H1 (cell line): ENCODE results near the gene EFHD1. TPM values are rescaled to one million over a fixed set of nuclear protein-coding genes. Genes with fewer than 3 reads are reported as not detected.

ENCODE experiments used
- ASH2L ChIP-seq: fragments of 200-600, 300-600 bp; sonication (generic); IDR thresholded peaks from one replicate; pipeline ENCODE4 v1.7.1; 2017; ENCODE audit warnings: low read length
- CEBPB ChIP-seq: IDR thresholded peaks from 2 replicates; pipeline ENCODE4 v1.6.1; 2012; ENCODE audit warnings: low read depth, low read length
- CHD7 ChIP-seq: fragments of 300-600 bp; sonication (generic); IDR thresholded peaks from 2 replicates; pipeline ENCODE4 v1.7.1; 2012; ENCODE audit warnings: low read length, moderate library complexity, mild to moderate bottlenecking, inconsistent platforms; ENCODE audit not compliant: insufficient replicate concordance
- CREB1 ChIP-seq: IDR thresholded peaks from 2 replicates; pipeline ENCODE4 v1.6.1; 2012; ENCODE audit warnings: inconsistent platforms
- EZH2 ChIP-seq: fragments of 200-600 bp; sonication (generic); IDR thresholded peaks from 2 replicates; pipeline ENCODE4 v1.7.1; 2012; ENCODE audit warnings: low read depth, mild to moderate bottlenecking, moderate library complexity, low read length, inconsistent platforms; ENCODE audit not compliant: severe bottlenecking
- JUN ChIP-seq: IDR thresholded peaks from 2 replicates; pipeline ENCODE4 v1.6.1; 2011; ENCODE audit warnings: low read depth, mild to moderate bottlenecking, improper control_type of control experiment, low read length
- MAFK ChIP-seq: IDR thresholded peaks from 2 replicates; pipeline ENCODE4 v1.6.1; 2012; ENCODE audit warnings: low read depth, mild to moderate bottlenecking, improper control_type of control experiment, low read length
- SIRT6 ChIP-seq: IDR thresholded peaks from one replicate; pipeline ENCODE4 v1.7.1; 2012; ENCODE audit warnings: low read length, inconsistent platforms
- TCF12 ChIP-seq: IDR thresholded peaks from 2 replicates; pipeline ENCODE4 v1.6.1; 2011; ENCODE audit warnings: low read depth, mild to moderate bottlenecking, low read length
- polyA plus RNA-seq, 7 experiments: library from polyadenylated mRNA; depleted of rRNA in 3 of 7; stranded (reverse) in 5 of 7; unstranded in 2 of 7; fragments of >200 nt in 5 of 7; fragments of 200-250 nt in 2 of 7; gene quantifications; 1 replicate in 5 of 7; 2 replicates in 1 of 7; 4 replicates in 1 of 7; pipeline versions ENCODE4 v1.2.1 to v1.2.3, GENCODE V29; 2011 to 2013; ENCODE audit warnings: missing spikeins in 2 of 7, mixed read lengths in 2 of 7
- total RNA-seq: library from RNA; stranded (reverse); fragmentation: NEBNext Ultra II Directional; extraction: Animal tissue kit (Norgen Biotek cat#: 25700); gene quantifications from 2 replicates; pipeline ENCODE4 v1.2.1, GENCODE V29; 2021

EFHD1 gene
- total and polyA plus RNA-seq, 2 of the 8 experiments (the other 6 are each of a cell fraction or from before 2014, with no cell fraction given): 3.4 to 4.5 TPM

- TF ChIP-seq CHD7 (no peak), CEBPB (no peak), CREB1 (peak; percentile 44), SIRT6 (no peak), MAFK (no peak), ASH2L (peak; percentile 87), EZH2 (no peak), JUN (no peak), TCF12 (no peak)
Observed at GRCh38 chr2:232697059-232697806, 63.8 kb downstream of the EFHD1 start, which contains the start of gene GIGYF2 (continued).
